AG04449 (cell line): ENCODE data around the gene AGK.
A peak's percentile ranks its signal among the peaks of the same experiment; 100 is the strongest.

Experiments
- CTCF ChIA-PET: fragments of 350-600 bp; formaldehyde crosslinking; extraction: SDS; loops from one replicate; lab custom pipeline; 2021; ENCODE audit warnings: antibody characterized with exemption; lab: Yijun Ruan, JAX
- POLR2A ChIA-PET: fragments of 400-600, 350-600 bp; formaldehyde crosslinking; extraction: SDS; loops from one replicate; lab custom pipeline; 2020; ENCODE audit warnings: antibody characterized with exemption, inconsistent platforms; lab: Yijun Ruan, JAX
- DNase-seq: peaks from one replicate; pipeline ENCODE4 v3.0.0-alpha.2; 2010; ENCODE audit warnings: low read depth, low spot score
- H3K4me3 ChIP-seq: 2 replicates; pipeline ENCODE4 v1.5.1; 2011; ENCODE audit warnings: low read depth, mild to moderate bottlenecking, control low read depth, low read length
- CTCF ChIP-seq: IDR thresholded peaks from one replicate; pipeline ENCODE4 v1.5.1; 2011; ENCODE audit warnings: mild to moderate bottlenecking, moderate library complexity, low read length, control low read depth, inconsistent platforms; ENCODE audit not compliant: insufficient read depth; ENCODE audit errors: missing control alignments

AGK gene

GRCh38 chr7:141551094-141551781, at the start of gene AGK:
TSS of gene AGK (plus strand) at chr7:141551410. CDS start at chr7:141555467, 4,057 bp downstream.
- ChIA-PET POLR2A (interaction anchor here (1.0 to 1.3 kb wide), 2 partner anchors 35 to 536 kb away, joined by 3 read pairs; partner anchors contain the start of gene MRPS33), CTCF (interaction anchor here (1.2 to 4.5 kb wide), 3 partner anchors 17 to 99 kb away, joined by 4 to 38 read pairs (median 9); no protein-coding TSS in a partner anchor)
- H3K4me3 ChIP-seq: peak within 1 kb of the TSS; percentile 86
- no peak for TF ChIP-seq CTCF
- no peak for DNase-seq

GRCh38 chr7:141501451-141501850, 49.8 kb upstream of the AGK start:
- POLR2A ChIA-PET: no interaction called here
- no peak overlapping the region for H3K4me3 ChIP-seq
- TF ChIP-seq CTCF: no peak
- CTCF ChIA-PET: no interaction called here
- no peak for DNase-seq

- no peak for DNase-seq
- TF ChIP-seq CTCF: no peak
- ChIA-PET CTCF (interaction anchor here (1.0 kb wide), 1 partner anchor 22 kb away, joined by 3 read pairs; no protein-coding TSS in a partner anchor), POLR2A (no interaction called here)
- H3K4me3 ChIP-seq: no peak overlapping the region
Observed at GRCh38 chr7:141511316-141511675, 39.9 kb upstream of the AGK start.

- TF ChIP-seq CTCF: no peak
- POLR2A ChIA-PET: no interaction called here
- CTCF ChIA-PET: interaction anchor here (1.0 kb wide), 1 partner anchor 22 kb away, joined by 3 read pairs; no protein-coding TSS in a partner anchor
- H3K4me3 ChIP-seq: no peak overlapping the region
- DNase-seq: no peak
Observed at GRCh38 chr7:141511676-141512396, 39.4 kb upstream of the AGK start.

GRCh38 chr7:141512597-141512996, 38.6 kb upstream of the AGK start:
- no peak overlapping the region for H3K4me3 ChIP-seq
- no peak for DNase-seq
- ChIA-PET CTCF (no interaction called here), POLR2A (no interaction called here)
- no peak for TF ChIP-seq CTCF

- CTCF ChIA-PET: no interaction called here
Observed at GRCh38 chr7:141513720-141514119, 37.5 kb upstream of the AGK start.

More at GRCh38 chr7:141513720-141514119, 37.5 kb upstream of the AGK start:
- H3K4me3 ChIP-seq: no peak overlapping the region
- POLR2A ChIA-PET: no interaction called here
- no peak for TF ChIP-seq CTCF
- DNase-seq: no peak
